CD4-positive, alpha-beta T cell (primary cell): Measurements from ENCODE around the gene STIM2. TPM values are rescaled to one million over a fixed set of nuclear protein-coding genes. Genes with fewer than 3 reads are reported as not detected.

Experiments used
- ATAC-seq: fragments of 200-7000 bp; cut with Tn5 transposase; one replicate; pipeline ENCODE4 v1.10.0; 2022; ENCODE audit warnings: mild to moderate bottlenecking; ENCODE audit not compliant: poor library complexity
- CTCF ChIA-PET: fragments of 350-600 bp; sonication (Branson Sonifier 250); formaldehyde crosslinking; loops from one replicate; lab custom pipeline; 2021; ENCODE audit warnings: antibody characterized with exemption, inconsistent platforms; lab: Charles Lee
- POLR2A ChIA-PET: fragments of 350-600 bp; sonication (Branson Sonifier 250); formaldehyde crosslinking; loops from one replicate; lab custom pipeline; 2021; ENCODE audit warnings: antibody characterized with exemption, inconsistent platforms; lab: Charles Lee
- DNase-seq, 14 experiments: peaks; one replicate each; pipeline ENCODE4 v3.0.0-alpha.2; 2013 to 2020; ENCODE audit warnings: mixed read lengths in 2 of 14
- H3K27ac ChIP-seq, 2 donors: one replicate each; pipeline versions ENCODE4 v1.5.1 to v1.7.0; 2013; ENCODE audit warnings: low read length in 2 of 2, low read depth in 1 of 2, mild to moderate bottlenecking in 1 of 2
- H3K27me3 ChIP-seq, 2 experiments: 1 replicate in 1 of 2; 2 replicates in 1 of 2; pipeline versions ENCODE4 v1.6.1 to v1.7.0; 2013; ENCODE audit warnings: low read length in 2 of 2, control low read depth in 1 of 2, mild to moderate bottlenecking in 1 of 2, moderate library complexity in 1 of 2; ENCODE audit not compliant: insufficient read depth in 2 of 2, control insufficient read depth in 1 of 2
- H3K36me3 ChIP-seq: one replicate; pipeline ENCODE4 v1.6.1; 2013; ENCODE audit warnings: low read length, control low read depth; ENCODE audit not compliant: insufficient read depth
- H3K4me1 ChIP-seq: one replicate; pipeline ENCODE4 v1.6.1; 2013; ENCODE audit warnings: low read length, control low read depth; ENCODE audit not compliant: insufficient read depth
- H3K4me3 ChIP-seq: one replicate; pipeline ENCODE4 v1.5.1; 2013; ENCODE audit warnings: mild to moderate bottlenecking, low read length, moderate library complexity
- H3K9me3 ChIP-seq, 2 experiments: 1 replicate in 1 of 2; 2 replicates in 1 of 2; pipeline versions ENCODE4 v1.6.1 to v1.7.0; 2013; ENCODE audit warnings: low read length in 2 of 2, mild to moderate bottlenecking in 2 of 2, control low read depth in 1 of 2, moderate library complexity in 1 of 2; ENCODE audit not compliant: control insufficient read depth in 1 of 2, insufficient read depth in 1 of 2
- H3K27ac Mint-ChIP-seq: one replicate; pipeline ENCODE4 v1.8.0; 2020; ENCODE audit warnings: mixed read lengths
- H3K27me3 Mint-ChIP-seq: one replicate; pipeline ENCODE4 v1.8.0; 2021; ENCODE audit warnings: mixed read lengths
- H3K36me3 Mint-ChIP-seq: one replicate; pipeline ENCODE4 v1.8.0; 2021; ENCODE audit warnings: low read depth, mixed read lengths
- H3K4me1 Mint-ChIP-seq: one replicate; pipeline ENCODE4 v1.8.0; 2021; ENCODE audit warnings: low read depth, mixed read lengths
- H3K4me3 Mint-ChIP-seq: one replicate; pipeline ENCODE4 v1.8.0; 2020; ENCODE audit warnings: mild to moderate bottlenecking, mixed read lengths
- H3K9me3 Mint-ChIP-seq: one replicate; pipeline ENCODE4 v1.8.0; 2020; ENCODE audit warnings: mixed read lengths
- CTCF ChIP-seq: fragments of 200-600 bp; IDR thresholded peaks from one replicate; pipeline ENCODE4 v1.8.0; 2022; ENCODE audit warnings: antibody characterized with exemption, mild to moderate bottlenecking
- intact Hi-C, 2 experiments: fragments of 100-400 bp; cut with DNase I in 1 of 2; cut with micrococcal nuclease in 1 of 2; formaldehyde crosslinking; loops; one replicate each; pipeline versions ENCODE4 v1.15.1 to v1.9.0; 2023 to 2025; cut with DNase I, micrococcal nuclease
- total RNA-seq, 174 experiments: library from RNA in 2 of 174; stranded (reverse) in 2 of 174; gene quantifications; one replicate each; pipeline ENCODE4 v1.2.3 and lab custom pipeline; 2021 to 2026

Gene STIM2
- total RNA-seq, 2 experiments from 2014 or later, result 53.7 to 54.9 TPM

- H3K27me3 ChIP-seq, result no peaks in the 10 kb centered on the region
- H3K4me1 Mint-ChIP-seq, result peaks cover 76% of the 10 kb centered on the region
- ChIA-PET POLR2A (interaction anchor here (1.1 to 6.3 kb wide), 6 partner anchors 10 to 1007 kb away, joined by 3 to 41 read pairs (median 4); no protein-coding TSS in a partner anchor), CTCF (interaction anchor here (1.2 to 1.5 kb wide), 2 partner anchors 20 to 34 kb away, joined by 4 to 6 read pairs; no protein-coding TSS in a partner anchor)
- H3K36me3 Mint-ChIP-seq, result peaks cover 2% of the 10 kb centered on the region
- ATAC-seq, result no peak
- peaks cover 24% of the 10 kb centered on the region for H3K4me1 ChIP-seq
- H3K4me3 ChIP-seq, result no peak overlapping the region
- intact Hi-C loops, result loop anchor here (5.0 to 10.0 kb wide), 5 partner anchors 48 to 1012 kb away; partner anchors contain the start of gene TBC1D19 (in 1 of the 2)
- H3K4me3 Mint-ChIP-seq, result peak overlapping the region; percentile 42
- peaks cover 3% of the 10 kb centered on the region for H3K36me3 ChIP-seq
- peak overlapping the region; percentile 5 for H3K27ac Mint-ChIP-seq
- no peak overlapping the region for H3K27ac ChIP-seq
- DNase-seq, result peak in 1 of 14 experiments; percentile 65
- no peak for TF ChIP-seq CTCF
- H3K9me3 ChIP-seq, result no peaks in the 10 kb centered on the region
- no peaks in the 10 kb centered on the region for H3K9me3 Mint-ChIP-seq
- no peaks in the 10 kb centered on the region for H3K27me3 Mint-ChIP-seq
Measured at GRCh38 chr4:26866781-26867180, 6.1 kb downstream of the STIM2 start.

DNA sequence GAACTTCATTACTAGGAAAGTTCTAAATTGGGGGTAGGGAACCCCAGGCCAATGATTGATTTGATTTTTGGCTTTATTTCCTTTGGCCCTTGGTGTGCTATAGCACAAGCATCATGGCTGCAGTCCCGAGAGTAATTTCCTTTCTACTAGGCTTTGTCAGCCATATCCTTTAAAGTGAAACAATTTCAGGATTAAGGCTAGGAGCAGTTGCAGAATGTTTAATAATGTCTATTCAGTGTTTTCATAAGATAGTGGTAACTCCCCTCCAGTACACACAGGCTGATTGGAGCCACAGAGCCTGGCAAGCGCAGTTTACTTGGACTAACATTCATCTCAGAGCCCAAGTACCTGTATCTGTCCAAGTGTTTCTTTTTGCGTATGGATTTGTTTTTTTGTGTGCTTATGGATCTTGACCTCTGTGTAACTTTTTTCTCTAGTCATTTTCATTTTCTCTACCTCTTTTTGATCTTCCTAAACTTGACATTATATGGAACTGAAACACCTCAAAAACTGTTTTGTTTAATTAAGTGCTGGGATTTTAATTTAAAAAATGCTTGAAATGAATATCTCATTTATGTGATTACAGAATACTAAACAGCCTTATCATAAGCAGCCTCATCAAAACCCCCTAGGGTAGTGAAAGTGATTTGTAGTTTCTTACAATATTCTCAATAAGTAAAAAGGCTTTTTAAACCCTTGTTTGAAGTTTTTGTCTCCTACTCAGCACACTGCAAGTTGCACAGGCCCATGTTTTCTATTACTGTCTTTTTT is 7.5 kb downstream of the STIM2 start:
- TF ChIP-seq CTCF, result no peak
- H3K4me1 Mint-ChIP-seq, result peaks cover 84% of the 10 kb centered on the region
- Histone ChIP-seq H3K36me3 (peaks cover 3% of the 10 kb centered on the region), H3K4me1 (peaks cover 28% of the 10 kb centered on the region), H3K27ac (no peak overlapping the region), H3K27me3 (no peaks in the 10 kb centered on the region), H3K4me3 (no peak overlapping the region), H3K9me3 (no peaks in the 10 kb centered on the region)
- DNase-seq, result no peak
- POLR2A ChIA-PET, result interaction anchor here (1.2 to 6.3 kb wide), 3 partner anchors 12 to 18 kb away, joined by 3 to 41 read pairs (median 5); no protein-coding TSS in a partner anchor
- CTCF ChIA-PET, result no interaction called here
- peak overlapping the region; percentile 54 for H3K4me3 Mint-ChIP-seq
- no peaks in the 10 kb centered on the region for H3K9me3 Mint-ChIP-seq
- H3K27ac Mint-ChIP-seq, result peak overlapping the region; percentile 19
- intact Hi-C loops, result loop anchor here (5.0 to 10.0 kb wide), 5 partner anchors 47 to 1013 kb away; partner anchors contain the start of gene TBC1D19 (in 1 of the 2)
- no peaks in the 10 kb centered on the region for H3K36me3 Mint-ChIP-seq
- no peak for ATAC-seq
- no peaks in the 10 kb centered on the region for H3K27me3 Mint-ChIP-seq

- Mint-ChIP-seq H3K36me3 (no peaks in the 10 kb centered on the region), H3K27me3 (no peaks in the 10 kb centered on the region), H3K4me1 (peaks cover 83% of the 10 kb centered on the region), H3K4me3 (peak overlapping the region; percentile 21), H3K27ac (no peak overlapping the region), H3K9me3 (no peaks in the 10 kb centered on the region)
- DNase-seq (no peak), ATAC-seq (no peak)
- Histone ChIP-seq H3K4me3 (no peak overlapping the region), H3K9me3 (no peaks in the 10 kb centered on the region), H3K27ac (no peak overlapping the region), H3K27me3 (no peaks in the 10 kb centered on the region), H3K4me1 (peaks cover 38% of the 10 kb centered on the region), H3K36me3 (peaks cover 3% of the 10 kb centered on the region)
- POLR2A ChIA-PET, result interaction anchor here (3.9 to 6.3 kb wide), 2 partner anchors 9 to 15 kb away, joined by 29 to 41 read pairs; partner anchors contain the start of gene STIM2
- TF ChIP-seq CTCF, result no peak
- intact Hi-C loops, result loop anchor here in 1 of 2 experiments (10.0 kb wide), 1 partner anchor 1636 kb away; the partner anchor contains the start of gene PI4K2B
- CTCF ChIA-PET, result no interaction called here
Measured at GRCh38 chr4:26870576-26871262, 10.1 kb downstream of the STIM2 start.
